ENCODE results near the gene SGTB. TPM values are rescaled to one million over a fixed set of nuclear protein-coding genes. Genes with fewer than 3 reads are reported as not detected.

SGTB gene
- total and polyA plus RNA-seq, 2 donors (not counting 1 experiment from before 2014, with no cell fraction given) = 18.7 to 32.4 TPM

- Histone ChIP-seq H4K20me1 (ENCODE audit: control insufficient read depth, extremely low read depth, insufficient read depth, low read length) (no peaks in the 10 kb centered on the region), H3K79me2 (ENCODE audit: control insufficient read depth, insufficient read depth, low read length) (peaks cover 62% of the 10 kb centered on the region), H3K4me2 (ENCODE audit: extremely low read depth, insufficient read depth, low read length) (peak overlapping the region; percentile 73), H3K4me3 (replicated peaks in 1 of 4; ENCODE audit: control extremely low read depth in 1 of 4, insufficient read depth in 1 of 4, low read depth in 3 of 4, low read length in 4 of 4) (peak overlapping the region; percentile 64 to 97 (median 90)), H3K9me3 (ENCODE audit: control insufficient read depth, insufficient read depth, low read depth, low read length) (no peaks in the 10 kb centered on the region), H3K27me3 (ENCODE audit: control insufficient read depth, insufficient read depth, low read length) (no peaks in the 10 kb centered on the region), H3K4me1 (ENCODE audit: control insufficient read depth, extremely low read depth, insufficient read depth, low read length) (peaks cover 2% of the 10 kb centered on the region), H2AFZ (ENCODE audit: low read length) (no peak overlapping the region), H3K36me3 (ENCODE audit: control insufficient read depth, insufficient read depth, low read length) (no peaks in the 10 kb centered on the region), H3K9ac (ENCODE audit: insufficient read depth, low read length) (peak overlapping the region; percentile 69), H3K27ac (ENCODE audit: insufficient read depth, low read length) (no peak overlapping the region)
- no peak for TF ChIP-seq CTCF (conservative IDR thresholded peaks at IDR 0.05 in 1 of 2, IDR thresholded peaks at IDR 0.05 in 1 of 2; ENCODE audit: low read depth in 1 of 2, low read length in 2 of 2)
- no peak for TF ChIP-seq EZH2 (IDR thresholded peaks at IDR 0.05; ENCODE audit: low read length, missing control alignments)
- DNase-seq (ENCODE audit: low read depth in 2 of 2) = peak in 1 of 2 donors; percentile 0
These were observed 96.2 kb downstream of the SGTB start for GRCh38 chr5:65625743-65626142.

GRCh38 chr5:65624571-65625555, 97.0 kb downstream of the SGTB start, which contains the start of the genes SHLD3 and TRAPPC13:
SHLD3 (plus strand) TSS chr5:65625027; CDS start chr5:65629588, 4,561 bp downstream.
TRAPPC13 (plus strand) TSS chr5:65625027; CDS start chr5:65625061, 34 bp downstream.
- DNase-seq (ENCODE audit: low read depth in 2 of 2) = peak; percentile 84 to 93
- TF ChIP-seq EZH2 (IDR thresholded peaks at IDR 0.05; ENCODE audit: low read length, missing control alignments) (no peak), CTCF (conservative IDR thresholded peaks at IDR 0.05 in 1 of 2, IDR thresholded peaks at IDR 0.05 in 1 of 2; ENCODE audit: low read depth in 1 of 2, low read length in 2 of 2) (no peak)
- H3K4me1 ChIP-seq (ENCODE audit: control insufficient read depth, extremely low read depth, insufficient read depth, low read length) = peaks cover 2% of the 10 kb centered on the region

GRCh38 chr5:65624025-65624570, 97.8 kb downstream of the SGTB start, which contains the start of gene TRIM23:
TRIM23 (minus strand) TSS chr5:65624333; CDS start chr5:65624274, 59 bp downstream.
- H2AFZ ChIP-seq (ENCODE audit: low read length) = peak within 1 kb of the TSS; percentile 97
- peak within 1 kb of the TSS; percentile 64 to 97 (median 90) for H3K4me3 ChIP-seq (replicated peaks in 1 of 4; ENCODE audit: control extremely low read depth in 1 of 4, insufficient read depth in 1 of 4, low read depth in 3 of 4, low read length in 4 of 4)
- H3K79me2 ChIP-seq (ENCODE audit: control insufficient read depth, insufficient read depth, low read length) = peaks cover 63% of the 10 kb centered on the region
- H3K9me3 ChIP-seq (ENCODE audit: control insufficient read depth, insufficient read depth, low read depth, low read length) = no peaks in the 10 kb centered on the region
- peaks cover 2% of the 10 kb centered on the region for H3K4me1 ChIP-seq (ENCODE audit: control insufficient read depth, extremely low read depth, insufficient read depth, low read length)
- peak within 1 kb of the TSS; percentile 79 for H3K9ac ChIP-seq (ENCODE audit: insufficient read depth, low read length)
- no peaks in the 10 kb centered on the region for H4K20me1 ChIP-seq (ENCODE audit: control insufficient read depth, extremely low read depth, insufficient read depth, low read length)
- peak within 1 kb of the TSS; percentile 98 for H3K4me2 ChIP-seq (ENCODE audit: extremely low read depth, insufficient read depth, low read length)
- no peaks in the 10 kb centered on the region for H3K36me3 ChIP-seq (ENCODE audit: control insufficient read depth, insufficient read depth, low read length)
- peak; percentile 91 to 93 for DNase-seq (ENCODE audit: low read depth in 2 of 2)
- TF ChIP-seq CTCF (conservative IDR thresholded peaks at IDR 0.05 in 1 of 2, IDR thresholded peaks at IDR 0.05 in 1 of 2; ENCODE audit: low read depth in 1 of 2, low read length in 2 of 2) = no peak
- H3K27me3 ChIP-seq (ENCODE audit: control insufficient read depth, insufficient read depth, low read length) = no peaks in the 10 kb centered on the region
- peak within 1 kb of the TSS; percentile 81 for H3K27ac ChIP-seq (ENCODE audit: insufficient read depth, low read length)

More at GRCh38 chr5:65624571-65625555, 97.0 kb downstream of the SGTB start, which contains the start of the genes SHLD3 and TRAPPC13:
- Histone ChIP-seq H3K4me2 (ENCODE audit: extremely low read depth, insufficient read depth, low read length) (peak within 1 kb of the TSS; percentile 98), H3K27ac (ENCODE audit: insufficient read depth, low read length) (peak within 1 kb of the TSS; percentile 81), H3K36me3 (ENCODE audit: control insufficient read depth, insufficient read depth, low read length) (no peaks in the 10 kb centered on the region), H3K27me3 (ENCODE audit: control insufficient read depth, insufficient read depth, low read length) (no peaks in the 10 kb centered on the region), H2AFZ (ENCODE audit: low read length) (peak within 1 kb of the TSS; percentile 97), H3K9me3 (ENCODE audit: control insufficient read depth, insufficient read depth, low read depth, low read length) (no peaks in the 10 kb centered on the region), H4K20me1 (ENCODE audit: control insufficient read depth, extremely low read depth, insufficient read depth, low read length) (no peaks in the 10 kb centered on the region), H3K79me2 (ENCODE audit: control insufficient read depth, insufficient read depth, low read length) (peaks cover 64% of the 10 kb centered on the region), H3K9ac (ENCODE audit: insufficient read depth, low read length) (peak within 1 kb of the TSS; percentile 79), H3K4me3 (replicated peaks in 1 of 4; ENCODE audit: control extremely low read depth in 1 of 4, insufficient read depth in 1 of 4, low read depth in 3 of 4, low read length in 4 of 4) (peak within 1 kb of the TSS; percentile 64 to 97 (median 90))

Measured in fibroblast of lung (primary cell).